T-helper 22 cell (primary cell): ENCODE data around the gene GPBP1L1.
A peak's percentile ranks its signal among the peaks of the same experiment; 100 is the strongest.
"Not testable (repeated sequence)": the region's sequence is repeated elsewhere in the genome, so short reads cannot be mapped to it uniquely, and the experiment has no call there.

Experiments used
- DNase-seq: peaks from one replicate; pipeline ENCODE4 v3.0.0-alpha.2; 2020; ENCODE audit warnings: low read depth

Gene GPBP1L1

GRCh38 chr1:45686288-45687013 lies at the start of gene GPBP1L1:
Gene GPBP1L1 (minus strand): TSS chr1:45686533. CDS start chr1:45659087, 27,446 bp downstream.
- peak; percentile 94 for DNase-seq

GRCh38 chr1:45730780-45731319 lies 44.5 kb upstream of the GPBP1L1 start:
- DNase-seq: no peak

- DNase-seq: no peak
These were observed 43.9 kb upstream of the GPBP1L1 start for GRCh38 chr1:45730075-45730779.

GRCh38 chr1:45726007-45726406 lies 39.7 kb upstream of the GPBP1L1 start:
- not testable (repeated sequence) for DNase-seq

- DNase-seq: no peak
These were observed 37.1 kb upstream of the GPBP1L1 start for GRCh38 chr1:45723248-45723930.

GRCh38 chr1:45722809-45723208 lies 36.5 kb upstream of the GPBP1L1 start:
- no peak for DNase-seq

- DNase-seq: no peak
These were observed 34.9 kb upstream of the GPBP1L1 start for GRCh38 chr1:45721207-45721606.

GRCh38 chr1:45718289-45718688 lies 32.0 kb upstream of the GPBP1L1 start:
- no peak for DNase-seq

GRCh38 chr1:45717386-45717785 lies 31.1 kb upstream of the GPBP1L1 start:
- DNase-seq: not testable (repeated sequence)

GRCh38 chr1:45716700-45717099 lies 30.4 kb upstream of the GPBP1L1 start:
- no peak for DNase-seq

GRCh38 chr1:45713711-45714110 lies 27.4 kb upstream of the GPBP1L1 start:
- DNase-seq: no peak

GRCh38 chr1:45704637-45705036 lies 18.3 kb upstream of the GPBP1L1 start:
- no peak for DNase-seq

GRCh38 chr1:45694823-45695222 lies 8.5 kb upstream of the GPBP1L1 start:
- DNase-seq: no peak

- not testable (repeated sequence) for DNase-seq
These were observed 7.5 kb upstream of the GPBP1L1 start for GRCh38 chr1:45693811-45694210.

- peak; percentile 58 for DNase-seq
These were observed 1.7 kb upstream of the GPBP1L1 start, which contains the start of gene TMEM69 for GRCh38 chr1:45687754-45688740. Gene TMEM69 (plus strand): TSS chr1:45688181. CDS start chr1:45691069, 2,888 bp downstream.

- DNase-seq: peak; percentile 96
These were observed 851 bp upstream of the GPBP1L1 start for GRCh38 chr1:45687014-45687753.

- peak; percentile 39 for DNase-seq
These were observed 382 bp downstream of the GPBP1L1 start for GRCh38 chr1:45686015-45686287.

GRCh38 chr1:45685308-45686014 lies 872 bp downstream of the GPBP1L1 start:
- no peak for DNase-seq

GRCh38 chr1:45684402-45684801 lies 1.9 kb downstream of the GPBP1L1 start:
- no peak for DNase-seq

- no peak for DNase-seq
These were observed 3.4 kb downstream of the GPBP1L1 start for GRCh38 chr1:45682942-45683341.
